Measurements from ENCODE around the gene PTPRE. TPM values are rescaled to one million over a fixed set of nuclear protein-coding genes. Genes with fewer than 3 reads are reported as not detected.

The PTPRE gene
- polyA plus RNA-seq, 1 of the 3 experiments (the other 2 are of a cell fraction) = 11.8 TPM

DNA sequence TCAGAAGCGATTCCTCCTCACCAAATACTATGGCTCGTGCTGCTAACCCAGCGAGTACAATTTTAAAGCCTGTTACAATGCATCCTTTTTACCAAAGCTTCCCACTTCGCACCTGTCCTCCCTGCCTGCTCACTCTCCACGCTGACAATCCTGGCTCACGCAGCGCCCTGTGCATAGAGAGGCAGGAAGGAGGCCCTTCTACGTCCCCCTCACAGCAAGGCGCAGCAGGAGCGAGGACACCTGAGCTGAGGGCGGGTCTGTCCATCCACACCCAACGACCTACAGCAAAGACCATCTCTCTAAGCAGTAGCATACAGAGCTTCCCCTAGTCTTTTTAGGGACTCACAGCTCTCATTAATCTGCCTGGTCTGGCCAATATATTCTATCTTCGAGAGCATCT, 173.3 kb downstream of the PTPRE start (continued):
- TF ChIP-seq FOXJ3 (CRISPR knock-in tag; IDR thresholded peaks at IDR 0.05) (no peak), ELF1 (IDR thresholded peaks at IDR 0.05) (no peak)
- TF ChIP-seq, protein P1, sequence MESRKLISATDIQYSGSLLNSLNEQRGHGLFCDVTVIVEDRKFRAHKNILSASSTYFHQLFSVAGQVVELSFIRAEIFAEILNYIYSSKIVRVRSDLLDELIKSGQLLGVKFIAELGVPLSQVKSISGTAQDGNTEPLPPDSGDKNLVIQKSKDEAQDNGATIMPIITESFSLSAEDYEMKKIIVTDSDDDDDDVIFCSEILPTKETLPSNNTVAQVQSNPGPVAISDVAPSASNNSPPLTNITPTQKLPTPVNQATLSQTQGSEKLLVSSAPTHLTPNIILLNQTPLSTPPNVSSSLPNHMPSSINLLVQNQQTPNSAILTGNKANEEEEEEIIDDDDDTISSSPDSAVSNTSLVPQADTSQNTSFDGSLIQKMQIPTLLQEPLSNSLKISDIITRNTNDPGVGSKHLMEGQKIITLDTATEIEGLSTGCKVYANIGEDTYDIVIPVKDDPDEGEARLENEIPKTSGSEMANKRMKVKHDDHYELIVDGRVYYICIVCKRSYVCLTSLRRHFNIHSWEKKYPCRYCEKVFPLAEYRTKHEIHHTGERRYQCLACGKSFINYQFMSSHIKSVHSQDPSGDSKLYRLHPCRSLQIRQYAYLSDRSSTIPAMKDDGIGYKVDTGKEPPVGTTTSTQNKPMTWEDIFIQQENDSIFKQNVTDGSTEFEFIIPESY (IDR thresholded peaks at IDR 0.05; ENCODE audit: borderline replicate concordance, low read depth) = no peak

DNA sequence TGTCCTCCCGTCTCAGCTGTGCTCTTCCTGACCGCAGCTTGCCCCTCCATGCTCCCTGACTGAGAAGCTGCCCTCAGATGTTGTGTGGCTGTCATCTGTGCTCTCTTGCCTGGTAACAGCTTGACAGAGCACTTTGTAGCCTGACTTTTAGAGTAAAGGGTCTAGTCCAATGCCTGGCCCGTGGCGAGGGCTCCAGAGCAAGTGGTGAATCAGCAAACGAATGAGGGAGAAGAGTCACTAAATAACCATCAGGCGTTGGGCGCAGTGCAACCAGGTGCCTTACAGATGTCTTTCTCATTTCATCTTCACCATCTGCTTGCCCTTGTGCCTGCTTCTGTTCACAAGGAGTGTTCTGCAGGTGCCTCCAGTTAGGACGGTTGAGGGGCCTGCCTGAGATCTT, 173.7 kb downstream of the PTPRE start:
- H3K9me3 ChIP-seq = no peaks in the 10 kb centered on the region
- POLR2A ChIA-PET = no interaction called here
- H4K20me1 ChIP-seq (ENCODE audit: insufficient read depth) = no peaks in the 10 kb centered on the region
- H3K4me3 ChIP-seq (ENCODE audit: low read depth in 2 of 2, low read length in 1 of 2) = no peak overlapping the region
- no peak overlapping the region for H2AFZ ChIP-seq (ENCODE audit: low read depth)
- H3K4me1 ChIP-seq (ENCODE audit: control insufficient read depth in 1 of 2, insufficient read depth in 2 of 2, low read depth in 1 of 2, low read length in 1 of 2) = peaks cover 0 to 3% of the 10 kb centered on the region in 2 experiments; a peak in 1 of 4 replicates
- no peak overlapping the region for H3K9ac ChIP-seq
- H3K4me2 ChIP-seq = no peak overlapping the region
- TF ChIP-seq TCF12 (IDR thresholded peaks at IDR 0.05) (no peak), FOXJ3 (CRISPR knock-in tag; IDR thresholded peaks at IDR 0.05) (no peak), TEAD4 (IDR thresholded peaks at IDR 0.05; ENCODE audit: borderline replicate concordance, insufficient read depth) (no peak), RCOR1 (IDR thresholded peaks at IDR 0.05; ENCODE audit: low read length) (no peak), SMC3 (IDR thresholded peaks at IDR 0.05; ENCODE audit: low read depth, low read length) (no peak), TAF1 (IDR thresholded peaks at IDR 0.05; ENCODE audit: borderline replicate concordance, low read depth, low read length) (no peak), GATA2 (CRISPR knock-in tag; IDR thresholded peaks at IDR 0.05) (no peak), YY1 (IDR thresholded peaks at IDR 0.05; ENCODE audit: low read depth) (no peak), RXRA (IDR thresholded peaks at IDR 0.05; ENCODE audit: borderline replicate concordance, low read depth) (no peak), MEF2A (IDR thresholded peaks at IDR 0.05; ENCODE audit: borderline replicate concordance, low read depth) (no peak), MXI1 (IDR thresholded peaks at IDR 0.05; ENCODE audit: low read depth, low read length) (no peak), EP300 (IDR thresholded peaks at IDR 0.05; ENCODE audit: borderline replicate concordance in 1 of 2, low read depth in 1 of 2, low read length in 1 of 2) (no peak), ELF1 (IDR thresholded peaks at IDR 0.05) (no peak), NFIC (IDR thresholded peaks at IDR 0.05; ENCODE audit: borderline replicate concordance) (no peak), NRF1 (IDR thresholded peaks at IDR 0.05; ENCODE audit: low read depth, low read length) (no peak), SIN3A (IDR thresholded peaks at IDR 0.05; ENCODE audit: borderline replicate concordance, low read depth, low read length) (no peak), EZH2phosphoT487 (IDR thresholded peaks at IDR 0.05; ENCODE audit: borderline replicate concordance, low read depth) (no peak)
- TF ChIP-seq, protein P2, sequence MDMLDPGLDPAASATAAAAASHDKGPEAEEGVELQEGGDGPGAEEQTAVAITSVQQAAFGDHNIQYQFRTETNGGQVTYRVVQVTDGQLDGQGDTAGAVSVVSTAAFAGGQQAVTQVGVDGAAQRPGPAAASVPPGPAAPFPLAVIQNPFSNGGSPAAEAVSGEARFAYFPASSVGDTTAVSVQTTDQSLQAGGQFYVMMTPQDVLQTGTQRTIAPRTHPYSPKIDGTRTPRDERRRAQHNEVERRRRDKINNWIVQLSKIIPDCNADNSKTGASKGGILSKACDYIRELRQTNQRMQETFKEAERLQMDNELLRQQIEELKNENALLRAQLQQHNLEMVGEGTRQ (IDR thresholded peaks at IDR 0.05; ENCODE audit: borderline replicate concordance, low read depth, low read length) = no peak
- TF ChIP-seq, protein P3, sequence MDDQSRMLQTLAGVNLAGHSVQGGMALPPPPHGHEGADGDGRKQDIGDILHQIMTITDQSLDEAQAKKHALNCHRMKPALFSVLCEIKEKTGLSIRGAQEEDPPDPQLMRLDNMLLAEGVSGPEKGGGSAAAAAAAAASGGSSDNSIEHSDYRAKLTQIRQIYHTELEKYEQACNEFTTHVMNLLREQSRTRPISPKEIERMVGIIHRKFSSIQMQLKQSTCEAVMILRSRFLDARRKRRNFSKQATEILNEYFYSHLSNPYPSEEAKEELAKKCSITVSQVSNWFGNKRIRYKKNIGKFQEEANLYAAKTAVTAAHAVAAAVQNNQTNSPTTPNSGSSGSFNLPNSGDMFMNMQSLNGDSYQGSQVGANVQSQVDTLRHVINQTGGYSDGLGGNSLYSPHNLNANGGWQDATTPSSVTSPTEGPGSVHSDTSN (IDR thresholded peaks at IDR 0.05) = no peak
- TF ChIP-seq, protein P4, sequence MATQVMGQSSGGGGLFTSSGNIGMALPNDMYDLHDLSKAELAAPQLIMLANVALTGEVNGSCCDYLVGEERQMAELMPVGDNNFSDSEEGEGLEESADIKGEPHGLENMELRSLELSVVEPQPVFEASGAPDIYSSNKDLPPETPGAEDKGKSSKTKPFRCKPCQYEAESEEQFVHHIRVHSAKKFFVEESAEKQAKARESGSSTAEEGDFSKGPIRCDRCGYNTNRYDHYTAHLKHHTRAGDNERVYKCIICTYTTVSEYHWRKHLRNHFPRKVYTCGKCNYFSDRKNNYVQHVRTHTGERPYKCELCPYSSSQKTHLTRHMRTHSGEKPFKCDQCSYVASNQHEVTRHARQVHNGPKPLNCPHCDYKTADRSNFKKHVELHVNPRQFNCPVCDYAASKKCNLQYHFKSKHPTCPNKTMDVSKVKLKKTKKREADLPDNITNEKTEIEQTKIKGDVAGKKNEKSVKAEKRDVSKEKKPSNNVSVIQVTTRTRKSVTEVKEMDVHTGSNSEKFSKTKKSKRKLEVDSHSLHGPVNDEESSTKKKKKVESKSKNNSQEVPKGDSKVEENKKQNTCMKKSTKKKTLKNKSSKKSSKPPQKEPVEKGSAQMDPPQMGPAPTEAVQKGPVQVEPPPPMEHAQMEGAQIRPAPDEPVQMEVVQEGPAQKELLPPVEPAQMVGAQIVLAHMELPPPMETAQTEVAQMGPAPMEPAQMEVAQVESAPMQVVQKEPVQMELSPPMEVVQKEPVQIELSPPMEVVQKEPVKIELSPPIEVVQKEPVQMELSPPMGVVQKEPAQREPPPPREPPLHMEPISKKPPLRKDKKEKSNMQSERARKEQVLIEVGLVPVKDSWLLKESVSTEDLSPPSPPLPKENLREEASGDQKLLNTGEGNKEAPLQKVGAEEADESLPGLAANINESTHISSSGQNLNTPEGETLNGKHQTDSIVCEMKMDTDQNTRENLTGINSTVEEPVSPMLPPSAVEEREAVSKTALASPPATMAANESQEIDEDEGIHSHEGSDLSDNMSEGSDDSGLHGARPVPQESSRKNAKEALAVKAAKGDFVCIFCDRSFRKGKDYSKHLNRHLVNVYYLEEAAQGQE (IDR thresholded peaks at IDR 0.05; ENCODE audit: low read depth, low read length) = no peak
- no peaks in the 10 kb centered on the region for H3K27me3 ChIP-seq (ENCODE audit: insufficient read depth)
- 93% methylated on average over 8 of the region's 8 CpGs for WGBS (ENCODE audit: low lambda C conversion rate)
- no peaks in the 10 kb centered on the region for H3F3A ChIP-seq (replicated peaks; ENCODE audit: insufficient read depth)
- CTCF ChIA-PET = interaction anchor here (1.2 to 7.3 kb wide), 5 partner anchors 11 to 448 kb away, joined by 4 to 143 read pairs (median 7); no protein-coding TSS in a partner anchor
- no peak for DNase-seq
- H3K9me2 ChIP-seq = no peaks in the 10 kb centered on the region
- H3K79me2 ChIP-seq (ENCODE audit: insufficient read depth) = no peaks in the 10 kb centered on the region
- no peak overlapping the region for H3K27ac ChIP-seq (ENCODE audit: low read depth in 2 of 2, low read length in 1 of 2)
- peaks cover 0 to 30% of the 10 kb centered on the region in 2 experiments for H3K36me3 ChIP-seq (replicated peaks in 1 of 2; ENCODE audit: control insufficient read depth in 1 of 2, insufficient read depth in 2 of 2, low read length in 1 of 2)
